ENCODE data around the gene BRDT.
"Not testable (repeated sequence)": the region's sequence is repeated elsewhere in the genome, so short reads cannot be mapped to it uniquely, and the experiment has no call there.

BRDT gene

GRCh38 chr1:91997607-91998195, 48.5 kb downstream of the BRDT start:
- peak; percentile 48 for DNase-seq

GRCh38 chr1:92004129-92004528, 54.9 kb downstream of the BRDT start:
- DNase-seq = no peak

- DNase-seq = no peak
Measured at GRCh38 chr1:92013923-92014322, 64.7 kb downstream of the BRDT start.

GRCh38 chr1:92016720-92017316, 67.6 kb downstream of the BRDT start:
- DNase-seq = no peak

- no peak for DNase-seq
Measured at GRCh38 chr1:92017656-92018055, 68.5 kb downstream of the BRDT start.

- not testable (repeated sequence) for DNase-seq
Measured at GRCh38 chr1:92026042-92026441, 76.8 kb downstream of the BRDT start.

- no peak for DNase-seq
Measured at GRCh38 chr1:92026806-92027205, 77.6 kb downstream of the BRDT start.

GRCh38 chr1:92029241-92029922, 80.2 kb downstream of the BRDT start:
- no peak for DNase-seq

GRCh38 chr1:92030656-92031107, 81.5 kb downstream of the BRDT start:
- peak; percentile 7 for DNase-seq

- no peak for DNase-seq
Measured at GRCh38 chr1:92031281-92032110, 82.3 kb downstream of the BRDT start.

- DNase-seq = no peak
Measured at GRCh38 chr1:92037400-92037799, 88.2 kb downstream of the BRDT start.

GRCh38 chr1:92038695-92039346, 89.6 kb downstream of the BRDT start:
- DNase-seq = no peak

GRCh38 chr1:92040971-92041370, 91.8 kb downstream of the BRDT start:
- no peak for DNase-seq

- DNase-seq = no peak
Measured at GRCh38 chr1:92043621-92044020, 94.4 kb downstream of the BRDT start.

- no peak for DNase-seq
Measured at GRCh38 chr1:92045766-92046495, 96.7 kb downstream of the BRDT start.

- no peak for DNase-seq
Measured at GRCh38 chr1:92051948-92052347, 102.7 kb downstream of the BRDT start.
